Right kidney (tissue), 1 donor: ENCODE results near the gene NPL.

Experiments
- DNase-seq: peaks from one replicate; pipeline ENCODE4 v3.0.0-alpha.2; 2016

Gene NPL

GRCh38 chr1:182778862-182779261 lies 10.7 kb upstream of the NPL start:
- no peak for DNase-seq

GRCh38 chr1:182779530-182779929 lies 10.0 kb upstream of the NPL start:
- DNase-seq, result no peak

- DNase-seq, result no peak
These were observed 7.6 kb upstream of the NPL start for GRCh38 chr1:182781841-182782586.

GRCh38 chr1:182782587-182782913 lies 7.0 kb upstream of the NPL start:
- no peak for DNase-seq

GRCh38 chr1:182783068-182783467 lies 6.5 kb upstream of the NPL start:
- no peak for DNase-seq

- DNase-seq, result no peak
These were observed 4.9 kb upstream of the NPL start for GRCh38 chr1:182784556-182785171.

- no peak for DNase-seq
These were observed 4.4 kb upstream of the NPL start for GRCh38 chr1:182785181-182785580.

- no peak for DNase-seq
These were observed 3.2 kb upstream of the NPL start for GRCh38 chr1:182786223-182786994.

GRCh38 chr1:182786995-182787324 lies 2.6 kb upstream of the NPL start:
- DNase-seq, result no peak

- DNase-seq, result no peak
These were observed 2.0 kb downstream of the NPL start for GRCh38 chr1:182791281-182792179.

GRCh38 chr1:182794091-182794490 lies 4.5 kb downstream of the NPL start:
- DNase-seq, result no peak

- DNase-seq, result no peak
These were observed 5.2 kb downstream of the NPL start for GRCh38 chr1:182794676-182795201.

GRCh38 chr1:182795563-182796228 lies 6.1 kb downstream of the NPL start:
- DNase-seq, result no peak

GRCh38 chr1:182802006-182802803 lies 12.6 kb downstream of the NPL start:
- DNase-seq, result no peak

GRCh38 chr1:182803846-182804245 lies 14.3 kb downstream of the NPL start:
- no peak for DNase-seq

GRCh38 chr1:182806015-182806678 lies 16.6 kb downstream of the NPL start:
- DNase-seq, result no peak

- no peak for DNase-seq
These were observed 18.3 kb downstream of the NPL start for GRCh38 chr1:182807907-182808306.

- no peak for DNase-seq
These were observed 19.9 kb downstream of the NPL start for GRCh38 chr1:182809414-182809957.

- DNase-seq, result no peak
These were observed 22.6 kb downstream of the NPL start for GRCh38 chr1:182811975-182812722.
